Activated CD4-positive, CD25-positive, alpha-beta regulatory T cell treated with anti-CD3 and anti-CD28 coated beads, Interleukin-2, amount 50 U/mL, for 72 hours (primary cell): ENCODE data around the gene AUP1.
"Not testable (repeated sequence)": the region's sequence is repeated elsewhere in the genome, so short reads cannot be mapped to it uniquely, and the experiment has no call there.

Experiments
- DNase-seq: peaks from one replicate; pipeline ENCODE4 v3.0.0; 2021

Gene AUP1

DNA sequence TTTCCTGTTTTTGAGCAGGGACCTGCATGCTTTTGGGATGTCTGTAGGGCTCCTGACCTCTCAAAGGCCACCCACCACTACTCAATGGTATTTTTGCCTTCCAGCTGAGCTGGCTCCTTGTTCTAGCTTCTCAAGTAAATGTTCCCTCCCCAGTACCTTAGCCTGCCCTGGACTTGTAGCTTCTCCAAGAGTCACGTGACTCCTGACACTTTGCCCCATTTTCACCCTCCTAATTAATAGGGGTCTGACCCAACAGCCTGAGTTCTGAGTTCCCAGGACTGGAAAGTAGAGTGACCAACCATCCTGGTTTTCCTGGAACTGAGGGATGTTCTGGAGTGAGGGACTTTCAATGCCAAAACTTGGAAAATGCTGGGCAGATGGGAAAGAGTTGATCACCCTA lies 34.1 kb downstream of the AUP1 start:
- DNase-seq: no peak

GRCh38 chr2:74493546-74493945 lies 36.0 kb downstream of the AUP1 start:
- DNase-seq: no peak

GRCh38 chr2:74491648-74492544 lies 37.6 kb downstream of the AUP1 start:
- DNase-seq: no peak

DNA sequence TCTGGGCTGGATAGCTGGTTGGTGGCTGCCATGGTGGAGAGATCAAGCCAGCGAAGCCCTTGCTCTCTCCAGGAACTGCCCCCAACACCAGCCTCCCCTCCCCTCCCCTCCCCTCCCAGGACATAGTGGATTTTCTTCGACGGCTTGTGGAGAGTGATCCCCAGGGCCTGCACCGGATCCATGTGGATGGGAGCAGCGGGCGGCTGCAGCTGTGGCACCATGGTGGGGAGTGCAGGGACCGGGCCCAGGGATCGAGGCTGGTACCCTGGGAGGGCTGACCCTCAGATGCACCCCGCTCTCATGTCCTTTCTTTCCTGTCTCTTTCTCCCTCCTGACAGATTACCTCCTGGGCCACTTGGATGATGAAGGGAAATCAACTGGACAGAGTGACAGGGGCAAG lies 39.6 kb downstream of the AUP1 start:
- DNase-seq: no peak

DNA sequence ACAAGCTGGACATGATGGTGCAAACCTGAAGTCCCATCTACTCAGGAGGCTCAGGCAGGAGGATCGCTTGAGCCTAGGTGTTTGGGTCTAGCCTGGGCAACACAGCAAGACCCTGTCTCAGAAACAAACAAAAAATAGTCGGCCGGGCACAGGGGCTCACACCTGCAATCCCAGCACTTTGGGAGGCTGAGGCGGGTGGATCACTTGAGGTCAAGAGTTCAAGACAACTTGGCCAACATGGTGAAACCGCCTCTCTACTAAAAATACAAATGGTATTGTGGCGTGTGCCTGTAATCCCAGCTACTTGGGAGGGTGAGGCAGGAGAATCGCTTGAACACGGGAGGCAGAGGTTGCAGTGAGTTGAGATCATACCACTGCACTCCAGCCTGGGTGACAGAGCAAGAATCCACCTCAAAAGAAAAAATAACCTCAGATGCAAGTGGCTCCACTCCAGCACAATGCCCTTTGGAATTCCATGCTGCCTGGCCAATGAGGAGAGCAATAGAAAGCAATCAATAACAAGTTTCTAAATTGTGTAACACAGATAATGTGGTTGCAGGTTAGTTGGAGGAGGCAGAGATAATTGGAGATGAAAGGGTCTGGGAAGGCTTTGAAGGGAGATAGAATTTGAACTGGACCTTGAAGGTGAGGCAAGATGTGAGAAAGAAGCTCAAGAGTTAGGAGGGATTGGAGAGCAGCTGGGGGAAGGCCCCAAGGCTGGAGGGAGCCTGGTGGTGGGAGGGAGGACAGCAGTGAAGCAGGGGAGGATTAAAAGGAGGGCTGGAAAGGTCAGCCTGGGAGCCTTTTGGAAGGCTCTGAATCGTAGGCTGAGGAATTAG lies 40.6 kb downstream of the AUP1 start:
- DNase-seq: no peak

GRCh38 chr2:74486141-74486540 lies 43.4 kb downstream of the AUP1 start:
- DNase-seq: no peak

DNA sequence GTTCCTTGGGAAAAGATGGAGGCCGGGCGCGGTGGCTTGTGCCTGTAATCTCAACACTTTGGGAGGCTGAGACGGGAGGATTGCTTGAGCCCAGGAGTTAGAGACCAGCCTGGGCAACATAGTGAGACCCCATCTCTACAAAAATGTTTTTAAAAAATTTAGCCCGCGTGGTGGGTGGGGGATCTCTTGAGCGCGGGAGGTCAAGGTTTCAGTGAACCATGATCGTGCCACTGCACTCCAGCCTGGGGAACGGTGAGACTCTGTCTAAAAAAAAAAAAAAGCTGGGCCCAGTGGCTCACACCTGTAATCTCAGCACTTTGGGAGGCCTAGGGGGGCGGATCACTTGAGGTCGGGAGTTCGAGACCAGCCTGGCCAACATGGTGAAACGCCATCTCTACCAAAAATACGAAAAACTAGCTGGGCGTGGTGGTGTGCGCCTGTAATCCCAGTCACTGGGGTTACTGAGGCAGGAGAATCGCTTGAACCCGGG lies 45.8 kb downstream of the AUP1 start:
- not testable (repeated sequence) for DNase-seq

GRCh38 chr2:74482801-74483674 lies 46.5 kb downstream of the AUP1 start, which contains the start of the genes CCDC142 and TTC31:
Gene CCDC142, minus strand, starts transcription at chr2:74482998. Its CDS starts 161 bp downstream, at chr2:74482837.
Gene TTC31, plus strand, starts transcription at chr2:74483081. Its CDS starts 15 bp downstream, at chr2:74483096.
- DNase-seq: peak; percentile 90

DNA sequence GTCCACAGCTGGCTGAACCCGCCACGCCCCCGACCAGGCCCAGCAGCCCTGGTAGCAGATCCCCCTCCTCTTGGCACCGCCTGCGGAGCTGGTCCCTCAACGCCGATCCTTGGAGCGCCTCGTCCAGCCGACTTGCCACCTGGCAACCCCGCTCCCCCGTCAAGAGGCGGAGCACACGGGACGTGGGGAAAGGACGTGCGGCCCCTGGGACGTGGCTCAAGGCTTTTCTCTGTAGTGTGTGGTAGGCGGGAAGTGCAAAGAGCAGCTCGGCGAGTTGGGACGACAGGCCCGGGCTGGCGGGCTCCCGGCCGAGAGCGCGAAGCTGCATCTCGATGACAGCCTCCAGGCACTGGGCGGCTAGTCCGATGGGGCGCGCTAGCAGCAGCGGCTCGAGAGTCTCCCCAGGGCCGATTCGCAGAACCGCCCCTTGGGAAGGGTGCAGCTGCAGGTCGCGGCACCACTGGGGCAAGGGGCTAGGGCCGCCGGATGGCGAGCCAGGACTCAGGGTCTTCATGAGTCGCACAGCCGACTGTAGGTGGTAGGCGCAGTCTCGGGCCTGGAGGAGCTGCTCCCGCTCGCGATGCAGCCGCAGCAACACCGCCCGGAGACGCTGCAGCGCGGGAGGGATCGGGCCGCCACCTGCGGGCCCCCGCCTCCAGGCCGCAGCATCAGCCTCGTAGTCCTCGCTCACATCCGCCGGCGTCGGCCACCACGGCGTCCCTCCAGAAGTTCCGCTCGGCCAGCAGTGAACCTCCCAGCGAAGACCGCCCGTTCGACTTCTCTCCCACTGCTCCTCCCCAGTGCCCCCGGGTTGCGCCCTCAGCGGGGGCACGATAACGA lies 47.3 kb downstream of the AUP1 start:
- DNase-seq: peak; percentile 71

- DNase-seq: no peak
Measured at GRCh38 chr2:74481431-74481830, 48.1 kb downstream of the AUP1 start.
